ENCODE measurements around the gene LAMP5.

- TF ChIP-seq, protein P1, sequence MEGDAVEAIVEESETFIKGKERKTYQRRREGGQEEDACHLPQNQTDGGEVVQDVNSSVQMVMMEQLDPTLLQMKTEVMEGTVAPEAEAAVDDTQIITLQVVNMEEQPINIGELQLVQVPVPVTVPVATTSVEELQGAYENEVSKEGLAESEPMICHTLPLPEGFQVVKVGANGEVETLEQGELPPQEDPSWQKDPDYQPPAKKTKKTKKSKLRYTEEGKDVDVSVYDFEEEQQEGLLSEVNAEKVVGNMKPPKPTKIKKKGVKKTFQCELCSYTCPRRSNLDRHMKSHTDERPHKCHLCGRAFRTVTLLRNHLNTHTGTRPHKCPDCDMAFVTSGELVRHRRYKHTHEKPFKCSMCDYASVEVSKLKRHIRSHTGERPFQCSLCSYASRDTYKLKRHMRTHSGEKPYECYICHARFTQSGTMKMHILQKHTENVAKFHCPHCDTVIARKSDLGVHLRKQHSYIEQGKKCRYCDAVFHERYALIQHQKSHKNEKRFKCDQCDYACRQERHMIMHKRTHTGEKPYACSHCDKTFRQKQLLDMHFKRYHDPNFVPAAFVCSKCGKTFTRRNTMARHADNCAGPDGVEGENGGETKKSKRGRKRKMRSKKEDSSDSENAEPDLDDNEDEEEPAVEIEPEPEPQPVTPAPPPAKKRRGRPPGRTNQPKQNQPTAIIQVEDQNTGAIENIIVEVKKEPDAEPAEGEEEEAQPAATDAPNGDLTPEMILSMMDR (IDR thresholded peaks at IDR 0.05; ENCODE audit: insufficient read depth, low read length, poor library complexity, severe bottlenecking): no peak
- no peak for TF ChIP-seq EZH2phosphoT487 (conservative IDR thresholded peaks at IDR 0.05; ENCODE audit: low read length)
Observed at GRCh38 chr20:9566977-9567376, 52.6 kb downstream of the LAMP5 start.

Measured in SU-DHL-6 (cell line).